IMR-90 (cell line): Measurements from ENCODE around the gene RAD51B. TPM values are rescaled to one million over a fixed set of nuclear protein-coding genes. Genes with fewer than 3 reads are reported as not detected.

ENCODE experiments used
- ATAC-seq: fragments of 200-7000 bp; cut with Tn5 transposase; 2 replicates; pipeline ENCODE4 v1.9.1; 2020; ENCODE audit warnings: low read depth, mild to moderate bottlenecking, moderate library complexity
- BruUV-seq: library from RNA; stranded (reverse); fragments of 400-500 nt; replicated peaks from 2 replicates; lab custom pipeline; 2021; lab: Mats Ljungman, UMichigan
- CTCF ChIA-PET: fragments of 300-600 bp; formaldehyde crosslinking; extraction: SDS; loops from one replicate; lab custom pipeline; 2021; ENCODE audit warnings: antibody characterized with exemption; lab: Yijun Ruan, JAX
- POLR2A ChIA-PET: fragments of 300-600 bp; sonication (Branson Sonifier 250); formaldehyde crosslinking; loops from one replicate; lab custom pipeline; 2022; ENCODE audit warnings: antibody characterized with exemption; ENCODE audit not compliant: unreplicated experiment; lab: Charles Lee
- DNase-seq: peaks from one replicate; pipeline ENCODE4 v3.0.0; 2013
- H2AFZ ChIP-seq: replicated peaks from 2 replicates; pipeline ENCODE3; 2013; ENCODE audit warnings: low read length, mild to moderate bottlenecking; ENCODE audit not compliant: poor library complexity
- H2AK5ac ChIP-seq: 2 replicates; pipeline ENCODE4 v1.6.1; 2013; ENCODE audit warnings: low read depth, low read length, inconsistent platforms
- H2AK9ac ChIP-seq: replicated peaks from 2 replicates; pipeline ENCODE3; 2013; ENCODE audit warnings: mild to moderate bottlenecking, low read depth, low read length, moderate library complexity; ENCODE audit not compliant: poor library complexity
- H2BK120ac ChIP-seq: 2 replicates; pipeline ENCODE4 v1.6.1; 2013; ENCODE audit warnings: low read depth, low read length, inconsistent platforms
- H2BK15ac ChIP-seq: 3 replicates; pipeline ENCODE4 v1.6.1; 2013; ENCODE audit warnings: low read depth, low read length, inconsistent platforms
- H2BK20ac ChIP-seq: 2 replicates; pipeline ENCODE4 v1.6.1; 2013; ENCODE audit warnings: low read depth, mild to moderate bottlenecking, inconsistent platforms, low read length, moderate library complexity
- H2BK5ac ChIP-seq: 2 replicates; pipeline ENCODE4 v1.6.1; 2013; ENCODE audit warnings: mild to moderate bottlenecking, low read depth, low read length, inconsistent platforms; ENCODE audit not compliant: poor library complexity, severe bottlenecking
- H3K14ac ChIP-seq: replicated peaks from 2 replicates; pipeline ENCODE4 v1.6.1; 2013; ENCODE audit warnings: low read depth, low read length, inconsistent platforms
- H3K18ac ChIP-seq: 2 replicates; pipeline ENCODE4 v1.6.1; 2013; ENCODE audit warnings: low read depth, low read length, control low read depth
- H3K23ac ChIP-seq: 2 replicates; pipeline ENCODE4 v1.6.1; 2013; ENCODE audit warnings: low read depth, low read length, inconsistent platforms
- H3K27ac ChIP-seq: 2 replicates; pipeline ENCODE4 v1.5.1; 2013; ENCODE audit warnings: mild to moderate bottlenecking, control low read depth, low read length; ENCODE audit not compliant: insufficient read depth
- H3K27me3 ChIP-seq: 2 replicates; pipeline ENCODE4 v1.6.1; 2013; ENCODE audit warnings: low read length; ENCODE audit not compliant: control insufficient read depth, insufficient read depth
- H3K36me3 ChIP-seq: 2 replicates; pipeline ENCODE4 v1.6.1; 2013; ENCODE audit warnings: low read length, mixed read lengths; ENCODE audit not compliant: control insufficient read depth, insufficient read depth
- H3K4ac ChIP-seq: 2 replicates; pipeline ENCODE4 v1.6.1; 2013; ENCODE audit warnings: low read depth, low read length, inconsistent platforms
- H3K4me1 ChIP-seq: 2 replicates; pipeline ENCODE4 v1.6.1; 2013; ENCODE audit warnings: low read length, mixed read lengths; ENCODE audit not compliant: control insufficient read depth, insufficient read depth
- H3K4me2 ChIP-seq: 2 replicates; pipeline ENCODE4 v1.6.1; 2013; ENCODE audit warnings: low read depth, mild to moderate bottlenecking, control low read depth, low read length, moderate library complexity
- H3K4me3 ChIP-seq: 2 replicates; pipeline ENCODE4 v1.5.1; 2013; ENCODE audit warnings: low read depth, mild to moderate bottlenecking, control low read depth, low read length, moderate library complexity; ENCODE audit not compliant: insufficient read depth
- H3K56ac ChIP-seq: 2 replicates; pipeline ENCODE4 v1.6.1; 2013; ENCODE audit warnings: low read length, inconsistent platforms; ENCODE audit not compliant: insufficient read depth; ENCODE audit errors: extremely low read depth
- H3K79me1 ChIP-seq, 2 experiments: 2 replicates each; pipeline ENCODE4 v1.6.1; 2013; ENCODE audit warnings: low read length in 2 of 2, inconsistent platforms in 1 of 2, low read depth in 1 of 2
- H3K9ac ChIP-seq: 2 replicates; pipeline ENCODE4 v1.6.1; 2013; ENCODE audit warnings: low read depth, low read length, control low read depth
- H3K9me1 ChIP-seq: 2 replicates; pipeline ENCODE4 v1.6.1; 2013; ENCODE audit warnings: low read length, inconsistent platforms; ENCODE audit not compliant: insufficient read depth
- H3K9me3 ChIP-seq: 2 replicates; pipeline ENCODE4 v1.6.1; 2013; ENCODE audit warnings: low read length; ENCODE audit not compliant: control insufficient read depth, insufficient read depth
- H4K20me1 ChIP-seq: 2 replicates; pipeline ENCODE4 v1.6.1; 2013; ENCODE audit warnings: low read length, inconsistent platforms; ENCODE audit not compliant: insufficient read depth
- H4K5ac ChIP-seq: 2 replicates; pipeline ENCODE4 v1.6.1; 2013; ENCODE audit warnings: mild to moderate bottlenecking, low read depth, low read length, control low read depth
- H4K8ac ChIP-seq, 2 experiments: 2 replicates each; pipeline ENCODE4 v1.6.1; 2013; ENCODE audit warnings: low read depth in 2 of 2, low read length in 2 of 2, control low read depth in 1 of 2, inconsistent platforms in 1 of 2
- H4K91ac ChIP-seq: 2 replicates; pipeline ENCODE4 v1.6.1; 2013; ENCODE audit warnings: low read depth, low read length, inconsistent platforms; ENCODE audit not compliant: insufficient read depth
- BHLHE40 ChIP-seq: fragments of 150-350 bp; IDR thresholded peaks from 2 replicates; pipeline ENCODE4 v1.6.1; 2016; ENCODE audit warnings: mild to moderate bottlenecking, low read depth, low read length
- CEBPB ChIP-seq: IDR thresholded peaks from 2 replicates; pipeline ENCODE4 v1.6.1; 2012; ENCODE audit warnings: low read depth, low read length, improper control_type of control experiment
- CHD1 ChIP-seq: IDR thresholded peaks from 2 replicates; pipeline ENCODE4 v1.6.1; 2012; ENCODE audit warnings: low read depth, low read length, improper control_type of control experiment
- FOS ChIP-seq: fragments of 150-350 bp; IDR thresholded peaks from 2 replicates; pipeline ENCODE4 v1.6.1; 2016; ENCODE audit warnings: low read depth, low read length
- MAFK ChIP-seq: IDR thresholded peaks from 2 replicates; pipeline ENCODE4 v1.6.1; 2012; ENCODE audit warnings: low read depth, low read length, improper control_type of control experiment
- MAZ ChIP-seq: IDR thresholded peaks from 2 replicates; pipeline ENCODE4 v1.6.1; 2012; ENCODE audit warnings: low read depth, mild to moderate bottlenecking, low read length, improper control_type of control experiment, moderate library complexity, borderline replicate concordance
- MXI1 ChIP-seq: IDR thresholded peaks from 2 replicates; pipeline ENCODE4 v1.6.1; 2012; ENCODE audit warnings: low read depth, mild to moderate bottlenecking, low read length, moderate library complexity, borderline replicate concordance
- NFE2L2 ChIP-seq: fragments of 150-350 bp; IDR thresholded peaks from 2 replicates; pipeline ENCODE4 v1.6.1; 2016; ENCODE audit warnings: low read depth, mild to moderate bottlenecking, low read length
- POLR2A ChIP-seq: IDR thresholded peaks from 2 replicates; pipeline ENCODE4 v1.6.1; 2012; ENCODE audit warnings: mild to moderate bottlenecking, low read depth, low read length
- RAD21 ChIP-seq: IDR thresholded peaks from 2 replicates; pipeline ENCODE4 v1.6.1; 2012; ENCODE audit warnings: low read length, improper control_type of control experiment
- RCOR1 ChIP-seq: IDR thresholded peaks from 2 replicates; pipeline ENCODE4 v1.6.1; 2012; ENCODE audit warnings: mild to moderate bottlenecking, low read length, improper control_type of control experiment; ENCODE audit not compliant: insufficient replicate concordance
- RFX5 ChIP-seq: IDR thresholded peaks from 2 replicates; pipeline ENCODE4 v1.8.0; 2012; ENCODE audit warnings: low read depth, mild to moderate bottlenecking, low read length, moderate library complexity
- SMC3 ChIP-seq: fragments of 150-350 bp; IDR thresholded peaks from 2 replicates; pipeline ENCODE4 v1.6.1; 2016; ENCODE audit warnings: low read depth, mild to moderate bottlenecking, antibody characterized with exemption, low read length, moderate library complexity
- USF2 ChIP-seq: fragments of 150-350 bp; IDR thresholded peaks from 2 replicates; pipeline ENCODE4 v1.6.1; 2017; ENCODE audit warnings: mild to moderate bottlenecking, antibody characterized with exemption, low read length, low read depth
- WGBS, 2 experiments: methylation state at CpG; one replicate each; pipeline versions ENCODE4 v1.1.5 to v1.1.7; 2013; ENCODE audit warnings: missing lambda C conversion rate in 2 of 2; ENCODE audit not compliant: insufficient read length in 1 of 2; ENCODE audit errors: extremely low coverage in 2 of 2; 5-methylcytosine and 5-hydroxymethylcytosine counted together
- dilution Hi-C: fragments of 300-500 bp; cut with HindIII; formaldehyde crosslinking; loops from one replicate; pipeline ENCODE4 v1.14.3; 2018; ENCODE audit warnings: low sequenced_read_pairs; ENCODE audit not compliant: unreplicated experiment
- in situ Hi-C: fragments of 300-500 bp; cut with MboI; formaldehyde crosslinking; loops from 3 replicates; pipeline ENCODE4 v1.14.3; 2019; ENCODE audit warnings: low sequenced_read_pairs, inconsistent platforms, mixed read lengths
- intact Hi-C: fragments of 100-400 bp; cut with micrococcal nuclease; formaldehyde crosslinking; loops from 2 replicates; pipeline ENCODE4 v1.10.0; 2022
- polyA plus RNA-seq, 3 experiments: library from polyadenylated mRNA; depleted of rRNA; stranded (reverse); fragments of >200 nt; gene quantifications; 2 replicates each; pipeline ENCODE4 v1.2.3, GENCODE V29; 2012; ENCODE audit warnings: low replicate concordance in 1 of 3
- total RNA-seq: library from RNA; depleted of rRNA; stranded (reverse); fragments of >200 nt; gene quantifications from 2 replicates; pipeline ENCODE4 v1.2.3, GENCODE V29; 2012
- TF ChIP-seq, protein P1 (sequence below): conservative IDR thresholded peaks from 2 replicates; pipeline ENCODE4 v1.5.1; 2012; ENCODE audit warnings: mild to moderate bottlenecking, low read depth, low read length, improper control_type of control experiment
- TF ChIP-seq, protein P2 (sequence below): fragments of 150-350 bp; IDR thresholded peaks from 2 replicates; pipeline ENCODE4 v1.6.1; 2016; ENCODE audit warnings: low read depth, mild to moderate bottlenecking, low read length, moderate library complexity, borderline replicate concordance

The RAD51B gene
- total and polyA plus RNA-seq, 2 of the 4 experiments (the other 2 are of a cell fraction): 5.1 to 18.8 TPM

DNA sequence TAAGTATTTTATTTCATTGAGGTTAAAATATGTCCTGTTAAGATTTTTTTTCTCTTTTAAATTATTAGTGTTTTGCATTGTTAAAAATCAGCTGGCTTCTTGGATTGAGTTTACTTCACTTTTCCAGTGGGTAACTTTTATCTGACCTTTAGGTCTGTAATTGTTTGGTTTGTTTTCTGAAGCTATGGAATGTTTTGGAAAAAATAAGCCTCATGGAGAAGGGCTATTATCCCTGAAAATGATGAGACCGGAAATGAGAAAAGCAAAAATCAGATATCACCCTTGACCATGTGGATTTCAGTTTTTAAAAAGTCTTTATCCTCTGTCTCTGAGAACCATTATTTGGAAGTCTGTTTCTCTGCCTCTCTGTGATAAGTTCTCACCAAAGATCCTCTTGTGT lies 180.9 kb downstream of the RAD51B start:
- Histone ChIP-seq H3K18ac (peak overlapping the region; percentile 69; the same call in 1 of the 2 replicates), H3K9ac (no peak overlapping the region), H3K4ac (0 out of 2 replicates have a peak overlapping the region, but pooled peaks have one; percentile 9), H3K36me3 (no peaks in the 10 kb centered on the region), H3K79me1 (no peaks in the 10 kb centered on the region; a peak in 1 of 4 replicates), H4K5ac (peak overlapping the region; percentile 45), H2BK15ac (0 out of 3 replicates have a peak overlapping the region, but pooled peaks have one; percentile 38), H2AFZ (no peak overlapping the region), H2BK5ac (peak overlapping the region; percentile 76), H2AK9ac (no peak overlapping the region), H3K27ac (no peak overlapping the region), H4K20me1 (no peaks in the 10 kb centered on the region), H2BK20ac (peak overlapping the region; percentile 40; the same call in 1 of the 2 replicates), H4K91ac (0 out of 2 replicates have a peak overlapping the region, but pooled peaks have one; percentile 61), H2BK120ac (peak overlapping the region; percentile 66), H3K4me2 (peak overlapping the region; percentile 14), H3K27me3 (no peaks in the 10 kb centered on the region), H4K8ac (peak overlapping the region; percentile 49 to 62; a peak in 2 of 4 replicates), H3K4me1 (peaks cover 4% of the 10 kb centered on the region; the same call in 1 of the 2 replicates), H3K56ac (peak overlapping the region; percentile 27; the same call in 1 of the 2 replicates), H3K9me3 (no peaks in the 10 kb centered on the region), H3K4me3 (no peak overlapping the region), H2AK5ac (no peak overlapping the region), H3K9me1 (peaks cover 2% of the 10 kb centered on the region; the same call in 1 of the 2 replicates), H3K14ac (0 out of 2 replicates have a peak overlapping the region, but pooled peaks have one; percentile 1), H3K23ac (no peak overlapping the region)
- ATAC-seq (no peak), DNase-seq (no peak)
- in situ Hi-C loops (no loop called here), intact Hi-C loops (loop anchor here (1.0 kb wide), 1 partner anchor 35 kb away; no protein-coding TSS in a partner anchor), dilution Hi-C loops (no loop called here)
- BruUV-seq: no TSS peak
- CTCF ChIA-PET: no interaction called here
- TF ChIP-seq NFE2L2: no peak
- no peak for TF ChIP-seq POLR2A
- TF ChIP-seq CHD1: no peak
- TF ChIP-seq CEBPB: no peak
- TF ChIP-seq RCOR1: no peak
- TF ChIP-seq MXI1: no peak
- TF ChIP-seq, protein P1, sequence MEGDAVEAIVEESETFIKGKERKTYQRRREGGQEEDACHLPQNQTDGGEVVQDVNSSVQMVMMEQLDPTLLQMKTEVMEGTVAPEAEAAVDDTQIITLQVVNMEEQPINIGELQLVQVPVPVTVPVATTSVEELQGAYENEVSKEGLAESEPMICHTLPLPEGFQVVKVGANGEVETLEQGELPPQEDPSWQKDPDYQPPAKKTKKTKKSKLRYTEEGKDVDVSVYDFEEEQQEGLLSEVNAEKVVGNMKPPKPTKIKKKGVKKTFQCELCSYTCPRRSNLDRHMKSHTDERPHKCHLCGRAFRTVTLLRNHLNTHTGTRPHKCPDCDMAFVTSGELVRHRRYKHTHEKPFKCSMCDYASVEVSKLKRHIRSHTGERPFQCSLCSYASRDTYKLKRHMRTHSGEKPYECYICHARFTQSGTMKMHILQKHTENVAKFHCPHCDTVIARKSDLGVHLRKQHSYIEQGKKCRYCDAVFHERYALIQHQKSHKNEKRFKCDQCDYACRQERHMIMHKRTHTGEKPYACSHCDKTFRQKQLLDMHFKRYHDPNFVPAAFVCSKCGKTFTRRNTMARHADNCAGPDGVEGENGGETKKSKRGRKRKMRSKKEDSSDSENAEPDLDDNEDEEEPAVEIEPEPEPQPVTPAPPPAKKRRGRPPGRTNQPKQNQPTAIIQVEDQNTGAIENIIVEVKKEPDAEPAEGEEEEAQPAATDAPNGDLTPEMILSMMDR: no peak
- no peak for TF ChIP-seq MAFK
- no peak for TF ChIP-seq BHLHE40
- TF ChIP-seq, protein P2, sequence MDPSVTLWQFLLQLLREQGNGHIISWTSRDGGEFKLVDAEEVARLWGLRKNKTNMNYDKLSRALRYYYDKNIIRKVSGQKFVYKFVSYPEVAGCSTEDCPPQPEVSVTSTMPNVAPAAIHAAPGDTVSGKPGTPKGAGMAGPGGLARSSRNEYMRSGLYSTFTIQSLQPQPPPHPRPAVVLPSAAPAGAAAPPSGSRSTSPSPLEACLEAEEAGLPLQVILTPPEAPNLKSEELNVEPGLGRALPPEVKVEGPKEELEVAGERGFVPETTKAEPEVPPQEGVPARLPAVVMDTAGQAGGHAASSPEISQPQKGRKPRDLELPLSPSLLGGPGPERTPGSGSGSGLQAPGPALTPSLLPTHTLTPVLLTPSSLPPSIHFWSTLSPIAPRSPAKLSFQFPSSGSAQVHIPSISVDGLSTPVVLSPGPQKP: no peak
- TF ChIP-seq MAZ: no peak
- no peak for TF ChIP-seq FOS
- TF ChIP-seq SMC3: no peak
- TF ChIP-seq RAD21: no peak
- TF ChIP-seq RFX5: no peak
- no peak for TF ChIP-seq USF2
- no CpG with 5 or more reads among the region's 1 CpG for WGBS, 2 experiments
- POLR2A ChIA-PET: no interaction called here
